H9 (cell line): ENCODE data around the gene ZNF764. TPM values are rescaled to one million over a fixed set of nuclear protein-coding genes. Genes with fewer than 3 reads are reported as not detected.

Experiments
- DNase-seq: peaks from one replicate; pipeline ENCODE4 v3.0.0-alpha.2; 2017
- H2AFZ ChIP-seq: one replicate; pipeline ENCODE4 v1.6.1; 2013; ENCODE audit warnings: mild to moderate bottlenecking, low read length, control low read depth, moderate library complexity
- H2AK5ac ChIP-seq: 2 replicates; pipeline ENCODE4 v1.6.1; 2013; ENCODE audit warnings: low read length, control low read depth, mixed read lengths; ENCODE audit not compliant: insufficient read length
- H2BK120ac ChIP-seq: one replicate; pipeline ENCODE4 v1.6.1; 2013; ENCODE audit warnings: low read depth, mild to moderate bottlenecking, low read length, control low read depth, inconsistent platforms; ENCODE audit not compliant: poor library complexity, severe bottlenecking
- H2BK12ac ChIP-seq: 2 replicates; pipeline ENCODE4 v1.6.1; 2013; ENCODE audit warnings: low read length, control low read depth, mixed read lengths, low read depth; ENCODE audit not compliant: insufficient read length
- H2BK15ac ChIP-seq: 2 replicates; pipeline ENCODE4 v1.6.1; 2013; ENCODE audit warnings: low read depth, low read length, control low read depth
- H2BK20ac ChIP-seq: one replicate; pipeline ENCODE4 v1.6.1; 2013; ENCODE audit warnings: low read depth, mild to moderate bottlenecking, low read length, control low read depth, inconsistent platforms; ENCODE audit not compliant: poor library complexity, severe bottlenecking
- H2BK5ac ChIP-seq: 2 replicates; pipeline ENCODE4 v1.6.1; 2013; ENCODE audit warnings: low read length, control low read depth, mixed read lengths; ENCODE audit not compliant: insufficient read length
- H3K14ac ChIP-seq: 2 replicates; pipeline ENCODE4 v1.6.1; 2013; ENCODE audit warnings: low read length, control low read depth; ENCODE audit not compliant: insufficient read depth
- H3K18ac ChIP-seq: 2 replicates; pipeline ENCODE4 v1.6.1; 2013; ENCODE audit warnings: low read depth, mild to moderate bottlenecking, mixed read lengths, low read length, control low read depth; ENCODE audit not compliant: insufficient read length
- H3K23ac ChIP-seq: 2 replicates; pipeline ENCODE4 v1.6.1; 2013; ENCODE audit warnings: low read length, control low read depth, mixed read lengths, low read depth; ENCODE audit not compliant: insufficient read length
- H3K23me2 ChIP-seq: 2 replicates; pipeline ENCODE4 v1.6.1; 2013; ENCODE audit warnings: low read depth, mild to moderate bottlenecking, mixed read lengths, low read length, control low read depth; ENCODE audit not compliant: insufficient read length, poor library complexity, severe bottlenecking
- H3K27ac ChIP-seq: 2 replicates; pipeline ENCODE4 v1.5.1; 2013; ENCODE audit warnings: low read length, control low read depth, mixed read lengths, low read depth; ENCODE audit not compliant: insufficient read length
- H3K27me3 ChIP-seq: 2 replicates; pipeline ENCODE4 v1.6.1; 2013; ENCODE audit warnings: low read length, control low read depth, inconsistent platforms; ENCODE audit not compliant: insufficient read depth
- H3K4ac ChIP-seq: 2 replicates; pipeline ENCODE4 v1.6.1; 2013; ENCODE audit warnings: low read depth, mild to moderate bottlenecking, control low read depth, inconsistent platforms, low read length, moderate library complexity
- H3K4me1 ChIP-seq: 2 replicates; pipeline ENCODE4 v1.6.1; 2013; ENCODE audit warnings: low read length, control low read depth, inconsistent platforms; ENCODE audit not compliant: insufficient read depth
- H3K4me2 ChIP-seq: 2 replicates; pipeline ENCODE4 v1.6.1; 2013; ENCODE audit warnings: low read length, control low read depth, mixed read lengths; ENCODE audit not compliant: insufficient read length, insufficient read depth
- H3K56ac ChIP-seq: 2 replicates; pipeline ENCODE4 v1.6.1; 2013; ENCODE audit warnings: low read depth, mild to moderate bottlenecking, mixed read lengths, low read length, control low read depth; ENCODE audit not compliant: insufficient read length
- H3K79me1 ChIP-seq: 2 replicates; pipeline ENCODE4 v1.6.1; 2013; ENCODE audit warnings: low read depth, mild to moderate bottlenecking, moderate library complexity, low read length, control low read depth, inconsistent platforms; ENCODE audit not compliant: insufficient read depth, poor library complexity, severe bottlenecking
- H3K79me2 ChIP-seq: 2 replicates; pipeline ENCODE4 v1.6.1; 2013; ENCODE audit warnings: low read length, control low read depth, inconsistent platforms; ENCODE audit not compliant: insufficient read depth
- H3K9ac ChIP-seq: 2 replicates; pipeline ENCODE4 v1.6.1; 2013; ENCODE audit warnings: low read length, control low read depth, mixed read lengths; ENCODE audit not compliant: insufficient read length; ENCODE audit errors: extremely low read depth
- H3K9me3 ChIP-seq: one replicate; pipeline ENCODE4 v1.6.1; 2013; ENCODE audit warnings: low read depth, low read length, inconsistent platforms; ENCODE audit not compliant: control insufficient read depth
- H3T11ph ChIP-seq: one replicate; pipeline ENCODE4 v1.6.1; 2013; ENCODE audit warnings: mild to moderate bottlenecking, low read length, control low read depth, inconsistent platforms
- H4K20me1 ChIP-seq: one replicate; pipeline ENCODE4 v1.6.1; 2013; ENCODE audit not compliant: control insufficient read depth, insufficient read length, insufficient read depth
- H4K5ac ChIP-seq: 2 replicates; pipeline ENCODE4 v1.6.1; 2013; ENCODE audit warnings: low read depth, mild to moderate bottlenecking, mixed read lengths, low read length, control low read depth; ENCODE audit not compliant: insufficient read length
- H4K8ac ChIP-seq: replicated peaks from 2 replicates; pipeline ENCODE4 v1.6.1; 2013; ENCODE audit warnings: low read length, control low read depth, mixed read lengths, low read depth; ENCODE audit not compliant: insufficient read length
- H4K91ac ChIP-seq: 2 replicates; pipeline ENCODE4 v1.6.1; 2013; ENCODE audit warnings: low read depth, mild to moderate bottlenecking, moderate library complexity, mixed read lengths, low read length, control low read depth; ENCODE audit not compliant: insufficient read length
- H3K27ac Mint-ChIP-seq, 3 experiments: 2 replicates in 2 of 3; 3 replicates in 1 of 3; pipeline ENCODE4 v1.8.0; 2020 to 2021; ENCODE audit warnings: mixed read lengths in 3 of 3, mild to moderate bottlenecking in 1 of 3, moderate library complexity in 1 of 3
- H3K27me3 Mint-ChIP-seq: 2 replicates; pipeline ENCODE4 v1.8.0; 2021; ENCODE audit warnings: low read depth, mild to moderate bottlenecking, moderate library complexity, mixed read lengths
- H3K36me3 Mint-ChIP-seq, 3 experiments: 2 replicates in 2 of 3; 3 replicates in 1 of 3; pipeline ENCODE4 v1.8.0; 2020 to 2021; ENCODE audit warnings: low read depth in 3 of 3, mixed read lengths in 3 of 3; ENCODE audit not compliant: insufficient read depth in 1 of 3
- H3K4me1 Mint-ChIP-seq, 2 experiments: 2 replicates each; pipeline ENCODE4 v1.8.0; 2020; ENCODE audit warnings: mixed read lengths in 2 of 2
- H3K4me3 Mint-ChIP-seq, 2 experiments: 2 replicates in 1 of 2; 3 replicates in 1 of 2; pipeline ENCODE4 v1.8.0; 2020 to 2021; ENCODE audit warnings: mild to moderate bottlenecking in 2 of 2, mixed read lengths in 2 of 2, moderate library complexity in 1 of 2
- H3K9me3 Mint-ChIP-seq, 2 experiments: 2 replicates in 1 of 2; 3 replicates in 1 of 2; pipeline ENCODE4 v1.8.0; 2020; ENCODE audit warnings: mild to moderate bottlenecking in 2 of 2, mixed read lengths in 2 of 2, moderate library complexity in 1 of 2
- CTCF ChIP-seq: fragments of 200-600 bp; sonication (generic); conservative IDR thresholded peaks from 3 replicates; pipeline ENCODE4 v1.8.0; 2021; ENCODE audit warnings: antibody characterized with exemption, mild to moderate bottlenecking
- WGBS: extraction: QIAGEN DNeasy Blood & Tissue Kit; methylation state at CpG from one replicate; pipeline ENCODE4 v1.1.7; 2013; ENCODE audit warnings: missing lambda C conversion rate, low lambda C conversion rate, mixed read lengths; ENCODE audit not compliant: insufficient read length; ENCODE audit errors: extremely low coverage; 5-methylcytosine and 5-hydroxymethylcytosine counted together
- total RNA-seq: library from RNA; stranded (reverse); gene quantifications from 2 replicates; pipeline ENCODE4 v1.2.1, GENCODE V29; 2021

The ZNF764 gene
- total RNA-seq, 1 experiment from 2014 or later = 11.4 TPM

GRCh38 chr16:30521476-30521872 lies 36.7 kb downstream of the ZNF764 start:
- no peak for DNase-seq

More at GRCh38 chr16:30521476-30521872, 36.7 kb downstream of the ZNF764 start:
- Histone ChIP-seq H4K5ac (no peak overlapping the region), H3K79me1 (no peaks in the 10 kb centered on the region), H3K27me3 (no peaks in the 10 kb centered on the region), H2BK20ac (no peak overlapping the region), H2BK12ac (no peak overlapping the region), H3K18ac (no peak overlapping the region), H3K27ac (no peak overlapping the region), H2BK5ac (no peak overlapping the region), H4K20me1 (no peaks in the 10 kb centered on the region), H3K9me3 (no peaks in the 10 kb centered on the region), H4K8ac (no peak overlapping the region), H3K23ac (no peak overlapping the region), H4K91ac (no peak overlapping the region), H3K79me2 (no peaks in the 10 kb centered on the region), H2BK120ac (no peak overlapping the region), H3K14ac (no peak overlapping the region), H3K56ac (no peak overlapping the region), H3K9ac (no peak overlapping the region), H3K4me2 (no peak overlapping the region), H3K4me1 (no peaks in the 10 kb centered on the region), H2AK5ac (no peak overlapping the region), H3K23me2 (peaks cover 6% of the 10 kb centered on the region), H2BK15ac (no peak overlapping the region), H3K4ac (no peak overlapping the region), H3T11ph (no peak overlapping the region), H2AFZ (no peak overlapping the region)
- TF ChIP-seq CTCF = no peak
- Mint-ChIP-seq H3K4me1 (peaks cover 3% of the 10 kb centered on the region in 2 experiments), H3K27me3 (peaks cover 2% of the 10 kb centered on the region; the same call in 1 of the 2 replicates), H3K36me3 (peaks cover 0 to 13% (median 9%) of the 10 kb centered on the region in 3 experiments; a peak in 5 of 7 replicates), H3K27ac (no peak overlapping the region), H3K4me3 (no peak overlapping the region), H3K9me3 (no peaks in the 10 kb centered on the region)
- no CpG with 5 or more reads among the region's 7 CpGs for WGBS
